IMR-90 (cell line): ENCODE results near the gene CAP2. TPM values are rescaled to one million over a fixed set of nuclear protein-coding genes. Genes with fewer than 3 reads are reported as not detected.

Source experiments
- ATAC-seq: fragments of 200-7000 bp; cut with Tn5 transposase; 2 replicates; pipeline ENCODE4 v1.9.1; 2020; ENCODE audit warnings: low read depth, mild to moderate bottlenecking, moderate library complexity
- BruUV-seq: library from RNA; stranded (reverse); fragments of 400-500 nt; replicated peaks from 2 replicates; lab custom pipeline; 2021; lab: Mats Ljungman, UMichigan
- CTCF ChIA-PET: fragments of 300-600 bp; formaldehyde crosslinking; extraction: SDS; loops from one replicate; lab custom pipeline; 2021; ENCODE audit warnings: antibody characterized with exemption; lab: Yijun Ruan, JAX
- POLR2A ChIA-PET: fragments of 300-600 bp; sonication (Branson Sonifier 250); formaldehyde crosslinking; loops from one replicate; lab custom pipeline; 2022; ENCODE audit warnings: antibody characterized with exemption; ENCODE audit not compliant: unreplicated experiment; lab: Charles Lee
- DNase-seq: peaks from one replicate; pipeline ENCODE4 v3.0.0; 2013
- H2AFZ ChIP-seq: replicated peaks from 2 replicates; pipeline ENCODE3; 2013; ENCODE audit warnings: low read length, mild to moderate bottlenecking; ENCODE audit not compliant: poor library complexity
- H2AK5ac ChIP-seq: 2 replicates; pipeline ENCODE4 v1.6.1; 2013; ENCODE audit warnings: low read depth, low read length, inconsistent platforms
- H2AK9ac ChIP-seq: replicated peaks from 2 replicates; pipeline ENCODE3; 2013; ENCODE audit warnings: mild to moderate bottlenecking, low read depth, low read length, moderate library complexity; ENCODE audit not compliant: poor library complexity
- H2BK120ac ChIP-seq: 2 replicates; pipeline ENCODE4 v1.6.1; 2013; ENCODE audit warnings: low read depth, low read length, inconsistent platforms
- H2BK15ac ChIP-seq: 3 replicates; pipeline ENCODE4 v1.6.1; 2013; ENCODE audit warnings: low read depth, low read length, inconsistent platforms
- H2BK20ac ChIP-seq: 2 replicates; pipeline ENCODE4 v1.6.1; 2013; ENCODE audit warnings: low read depth, mild to moderate bottlenecking, inconsistent platforms, low read length, moderate library complexity
- H2BK5ac ChIP-seq: 2 replicates; pipeline ENCODE4 v1.6.1; 2013; ENCODE audit warnings: mild to moderate bottlenecking, low read depth, low read length, inconsistent platforms; ENCODE audit not compliant: poor library complexity, severe bottlenecking
- H3K14ac ChIP-seq: replicated peaks from 2 replicates; pipeline ENCODE4 v1.6.1; 2013; ENCODE audit warnings: low read depth, low read length, inconsistent platforms
- H3K18ac ChIP-seq: 2 replicates; pipeline ENCODE4 v1.6.1; 2013; ENCODE audit warnings: low read depth, low read length, control low read depth
- H3K23ac ChIP-seq: 2 replicates; pipeline ENCODE4 v1.6.1; 2013; ENCODE audit warnings: low read depth, low read length, inconsistent platforms
- H3K27ac ChIP-seq: 2 replicates; pipeline ENCODE4 v1.5.1; 2013; ENCODE audit warnings: mild to moderate bottlenecking, control low read depth, low read length; ENCODE audit not compliant: insufficient read depth
- H3K27me3 ChIP-seq: 2 replicates; pipeline ENCODE4 v1.6.1; 2013; ENCODE audit warnings: low read length; ENCODE audit not compliant: control insufficient read depth, insufficient read depth
- H3K36me3 ChIP-seq: 2 replicates; pipeline ENCODE4 v1.6.1; 2013; ENCODE audit warnings: low read length, mixed read lengths; ENCODE audit not compliant: control insufficient read depth, insufficient read depth
- H3K4ac ChIP-seq: 2 replicates; pipeline ENCODE4 v1.6.1; 2013; ENCODE audit warnings: low read depth, low read length, inconsistent platforms
- H3K4me1 ChIP-seq: 2 replicates; pipeline ENCODE4 v1.6.1; 2013; ENCODE audit warnings: low read length, mixed read lengths; ENCODE audit not compliant: control insufficient read depth, insufficient read depth
- H3K4me2 ChIP-seq: 2 replicates; pipeline ENCODE4 v1.6.1; 2013; ENCODE audit warnings: low read depth, mild to moderate bottlenecking, control low read depth, low read length, moderate library complexity
- H3K4me3 ChIP-seq: 2 replicates; pipeline ENCODE4 v1.5.1; 2013; ENCODE audit warnings: low read depth, mild to moderate bottlenecking, control low read depth, low read length, moderate library complexity; ENCODE audit not compliant: insufficient read depth
- H3K56ac ChIP-seq: 2 replicates; pipeline ENCODE4 v1.6.1; 2013; ENCODE audit warnings: low read length, inconsistent platforms; ENCODE audit not compliant: insufficient read depth; ENCODE audit errors: extremely low read depth
- H3K79me1 ChIP-seq, 2 experiments: 2 replicates each; pipeline ENCODE4 v1.6.1; 2013; ENCODE audit warnings: low read length in 2 of 2, inconsistent platforms in 1 of 2, low read depth in 1 of 2
- H3K9ac ChIP-seq: 2 replicates; pipeline ENCODE4 v1.6.1; 2013; ENCODE audit warnings: low read depth, low read length, control low read depth
- H3K9me1 ChIP-seq: 2 replicates; pipeline ENCODE4 v1.6.1; 2013; ENCODE audit warnings: low read length, inconsistent platforms; ENCODE audit not compliant: insufficient read depth
- H3K9me3 ChIP-seq: 2 replicates; pipeline ENCODE4 v1.6.1; 2013; ENCODE audit warnings: low read length; ENCODE audit not compliant: control insufficient read depth, insufficient read depth
- H4K20me1 ChIP-seq: 2 replicates; pipeline ENCODE4 v1.6.1; 2013; ENCODE audit warnings: low read length, inconsistent platforms; ENCODE audit not compliant: insufficient read depth
- H4K5ac ChIP-seq: 2 replicates; pipeline ENCODE4 v1.6.1; 2013; ENCODE audit warnings: mild to moderate bottlenecking, low read depth, low read length, control low read depth
- H4K8ac ChIP-seq, 2 experiments: 2 replicates each; pipeline ENCODE4 v1.6.1; 2013; ENCODE audit warnings: low read depth in 2 of 2, low read length in 2 of 2, control low read depth in 1 of 2, inconsistent platforms in 1 of 2
- H4K91ac ChIP-seq: 2 replicates; pipeline ENCODE4 v1.6.1; 2013; ENCODE audit warnings: low read depth, low read length, inconsistent platforms; ENCODE audit not compliant: insufficient read depth
- BHLHE40 ChIP-seq: fragments of 150-350 bp; IDR thresholded peaks from 2 replicates; pipeline ENCODE4 v1.6.1; 2016; ENCODE audit warnings: mild to moderate bottlenecking, low read depth, low read length
- CEBPB ChIP-seq: IDR thresholded peaks from 2 replicates; pipeline ENCODE4 v1.6.1; 2012; ENCODE audit warnings: low read depth, low read length, improper control_type of control experiment
- WGBS, 2 experiments: methylation state at CpG; one replicate each; pipeline versions ENCODE4 v1.1.5 to v1.1.7; 2013; ENCODE audit warnings: missing lambda C conversion rate in 2 of 2; ENCODE audit not compliant: insufficient read length in 1 of 2; ENCODE audit errors: extremely low coverage in 2 of 2; 5-methylcytosine and 5-hydroxymethylcytosine counted together
- dilution Hi-C: fragments of 300-500 bp; cut with HindIII; formaldehyde crosslinking; loops from one replicate; pipeline ENCODE4 v1.14.3; 2018; ENCODE audit warnings: low sequenced_read_pairs; ENCODE audit not compliant: unreplicated experiment
- in situ Hi-C: fragments of 300-500 bp; cut with MboI; formaldehyde crosslinking; loops from 3 replicates; pipeline ENCODE4 v1.14.3; 2019; ENCODE audit warnings: low sequenced_read_pairs, inconsistent platforms, mixed read lengths
- intact Hi-C: fragments of 100-400 bp; cut with micrococcal nuclease; formaldehyde crosslinking; loops from 2 replicates; pipeline ENCODE4 v1.10.0; 2022
- polyA plus RNA-seq, 3 experiments: library from polyadenylated mRNA; depleted of rRNA; stranded (reverse); fragments of >200 nt; gene quantifications; 2 replicates each; pipeline ENCODE4 v1.2.3, GENCODE V29; 2012; ENCODE audit warnings: low replicate concordance in 1 of 3
- total RNA-seq: library from RNA; depleted of rRNA; stranded (reverse); fragments of >200 nt; gene quantifications from 2 replicates; pipeline ENCODE4 v1.2.3, GENCODE V29; 2012

The CAP2 gene
- total and polyA plus RNA-seq, 2 of the 4 experiments (the other 2 are of a cell fraction), result 14.5 to 27.5 TPM

DNA sequence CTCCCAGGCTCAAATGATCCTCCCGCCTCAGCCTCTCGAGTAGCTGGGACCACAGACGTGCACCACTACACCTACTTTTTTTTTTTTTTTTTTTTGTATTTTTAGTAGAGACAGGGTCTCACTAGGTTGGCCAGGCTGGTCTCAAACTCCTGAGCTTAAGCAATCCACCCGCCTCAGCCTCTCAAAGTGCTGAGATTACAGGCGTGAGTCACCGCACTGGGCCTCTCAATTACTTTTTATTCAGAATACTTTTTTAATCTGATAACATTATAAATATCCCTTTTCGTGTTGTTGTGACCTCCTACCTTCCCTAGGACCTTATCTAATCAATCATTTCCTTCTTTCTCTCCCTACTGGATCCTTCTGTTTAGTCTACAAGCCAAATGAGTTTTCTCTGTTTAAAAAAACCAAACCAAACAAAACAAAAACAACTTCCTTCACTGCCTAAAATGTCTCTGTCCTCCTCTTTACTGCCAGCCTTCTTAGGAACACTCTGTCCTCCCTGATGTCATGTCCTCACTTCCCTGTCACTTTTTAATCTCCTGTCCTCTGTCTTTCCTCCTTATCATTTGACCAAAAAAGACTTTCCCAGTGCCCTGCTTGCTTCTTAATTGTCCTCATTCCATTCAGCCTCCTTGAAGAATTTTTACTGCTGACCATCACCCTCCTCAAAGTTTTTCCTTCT lies 85.0 kb downstream of the CAP2 start:
- Histone ChIP-seq H4K5ac (no peak overlapping the region), H3K4ac (no peak overlapping the region), H3K4me1 (peaks cover 3% of the 10 kb centered on the region), H3K4me3 (no peak overlapping the region), H4K20me1 (no peaks in the 10 kb centered on the region), H3K4me2 (no peak overlapping the region), H2BK15ac (no peak overlapping the region), H3K36me3 (no peaks in the 10 kb centered on the region), H3K79me1 (peaks cover 0 to 9% of the 10 kb centered on the region in 2 experiments; a peak in 2 of 4 replicates), H2BK20ac (no peak overlapping the region), H3K14ac (no peak overlapping the region), H2AK5ac (no peak overlapping the region), H4K91ac (no peak overlapping the region), H3K9ac (no peak overlapping the region), H4K8ac (no peak overlapping the region), H2AK9ac (no peak overlapping the region), H3K23ac (no peak overlapping the region), H2BK120ac (no peak overlapping the region), H2AFZ (no peak overlapping the region), H3K27me3 (no peaks in the 10 kb centered on the region), H3K18ac (no peak overlapping the region; the same call in 1 of the 2 replicates), H2BK5ac (no peak overlapping the region), H3K27ac (no peak overlapping the region), H3K9me3 (no peaks in the 10 kb centered on the region), H3K56ac (no peak overlapping the region), H3K9me1 (0 out of 2 replicates have a peak, but pooled peaks cover 5% of the 10 kb centered on the region)
- no TSS peak for BruUV-seq
- dilution Hi-C loops (no loop called here), in situ Hi-C loops (no loop called here), intact Hi-C loops (no loop called here)
- 65% methylated on average over 2 of the region's 7 CpGs; no CpG with 5 or more reads in 1 of the 2 experiments for WGBS, 2 experiments
- ChIA-PET CTCF (no interaction called here), POLR2A (no interaction called here)
- DNase-seq, result no peak
- no peak for ATAC-seq
- TF ChIP-seq BHLHE40, result no peak
- 0 out of 2 replicates have a peak, but pooled peaks have one; percentile 3 for TF ChIP-seq CEBPB
